IMR-90 (cell line): ENCODE measurements around the gene STARD8. TPM values are rescaled to one million over a fixed set of nuclear protein-coding genes. Genes with fewer than 3 reads are reported as not detected.

Source experiments
- ATAC-seq: fragments of 200-7000 bp; cut with Tn5 transposase; 2 replicates; pipeline ENCODE4 v1.9.1; 2020; ENCODE audit warnings: low read depth, mild to moderate bottlenecking, moderate library complexity
- BruUV-seq: library from RNA; stranded (reverse); fragments of 400-500 nt; replicated peaks from 2 replicates; lab custom pipeline; 2021; lab: Mats Ljungman, UMichigan
- CTCF ChIA-PET: fragments of 300-600 bp; formaldehyde crosslinking; extraction: SDS; loops from one replicate; lab custom pipeline; 2021; ENCODE audit warnings: antibody characterized with exemption; lab: Yijun Ruan, JAX
- POLR2A ChIA-PET: fragments of 300-600 bp; sonication (Branson Sonifier 250); formaldehyde crosslinking; loops from one replicate; lab custom pipeline; 2022; ENCODE audit warnings: antibody characterized with exemption; ENCODE audit not compliant: unreplicated experiment; lab: Charles Lee
- DNase-seq: peaks from one replicate; pipeline ENCODE4 v3.0.0; 2013
- H2AFZ ChIP-seq: replicated peaks from 2 replicates; pipeline ENCODE3; 2013; ENCODE audit warnings: low read length, mild to moderate bottlenecking; ENCODE audit not compliant: poor library complexity
- H2AK5ac ChIP-seq: 2 replicates; pipeline ENCODE4 v1.6.1; 2013; ENCODE audit warnings: low read depth, low read length, inconsistent platforms
- H2AK9ac ChIP-seq: replicated peaks from 2 replicates; pipeline ENCODE3; 2013; ENCODE audit warnings: mild to moderate bottlenecking, low read depth, low read length, moderate library complexity; ENCODE audit not compliant: poor library complexity
- H2BK120ac ChIP-seq: 2 replicates; pipeline ENCODE4 v1.6.1; 2013; ENCODE audit warnings: low read depth, low read length, inconsistent platforms
- H2BK15ac ChIP-seq: 3 replicates; pipeline ENCODE4 v1.6.1; 2013; ENCODE audit warnings: low read depth, low read length, inconsistent platforms
- H2BK20ac ChIP-seq: 2 replicates; pipeline ENCODE4 v1.6.1; 2013; ENCODE audit warnings: low read depth, mild to moderate bottlenecking, inconsistent platforms, low read length, moderate library complexity
- H2BK5ac ChIP-seq: 2 replicates; pipeline ENCODE4 v1.6.1; 2013; ENCODE audit warnings: mild to moderate bottlenecking, low read depth, low read length, inconsistent platforms; ENCODE audit not compliant: poor library complexity, severe bottlenecking
- H3K14ac ChIP-seq: replicated peaks from 2 replicates; pipeline ENCODE4 v1.6.1; 2013; ENCODE audit warnings: low read depth, low read length, inconsistent platforms
- H3K18ac ChIP-seq: 2 replicates; pipeline ENCODE4 v1.6.1; 2013; ENCODE audit warnings: low read depth, low read length, control low read depth
- H3K23ac ChIP-seq: 2 replicates; pipeline ENCODE4 v1.6.1; 2013; ENCODE audit warnings: low read depth, low read length, inconsistent platforms
- H3K27ac ChIP-seq: 2 replicates; pipeline ENCODE4 v1.5.1; 2013; ENCODE audit warnings: mild to moderate bottlenecking, control low read depth, low read length; ENCODE audit not compliant: insufficient read depth
- H3K27me3 ChIP-seq: 2 replicates; pipeline ENCODE4 v1.6.1; 2013; ENCODE audit warnings: low read length; ENCODE audit not compliant: control insufficient read depth, insufficient read depth
- H3K36me3 ChIP-seq: 2 replicates; pipeline ENCODE4 v1.6.1; 2013; ENCODE audit warnings: low read length, mixed read lengths; ENCODE audit not compliant: control insufficient read depth, insufficient read depth
- H3K4ac ChIP-seq: 2 replicates; pipeline ENCODE4 v1.6.1; 2013; ENCODE audit warnings: low read depth, low read length, inconsistent platforms
- H3K4me1 ChIP-seq: 2 replicates; pipeline ENCODE4 v1.6.1; 2013; ENCODE audit warnings: low read length, mixed read lengths; ENCODE audit not compliant: control insufficient read depth, insufficient read depth
- H3K4me2 ChIP-seq: 2 replicates; pipeline ENCODE4 v1.6.1; 2013; ENCODE audit warnings: low read depth, mild to moderate bottlenecking, control low read depth, low read length, moderate library complexity
- H3K4me3 ChIP-seq: 2 replicates; pipeline ENCODE4 v1.5.1; 2013; ENCODE audit warnings: low read depth, mild to moderate bottlenecking, control low read depth, low read length, moderate library complexity; ENCODE audit not compliant: insufficient read depth
- H3K56ac ChIP-seq: 2 replicates; pipeline ENCODE4 v1.6.1; 2013; ENCODE audit warnings: low read length, inconsistent platforms; ENCODE audit not compliant: insufficient read depth; ENCODE audit errors: extremely low read depth
- H3K79me1 ChIP-seq, 2 experiments: 2 replicates each; pipeline ENCODE4 v1.6.1; 2013; ENCODE audit warnings: low read length in 2 of 2, inconsistent platforms in 1 of 2, low read depth in 1 of 2
- H3K9ac ChIP-seq: 2 replicates; pipeline ENCODE4 v1.6.1; 2013; ENCODE audit warnings: low read depth, low read length, control low read depth
- H3K9me1 ChIP-seq: 2 replicates; pipeline ENCODE4 v1.6.1; 2013; ENCODE audit warnings: low read length, inconsistent platforms; ENCODE audit not compliant: insufficient read depth
- H3K9me3 ChIP-seq: 2 replicates; pipeline ENCODE4 v1.6.1; 2013; ENCODE audit warnings: low read length; ENCODE audit not compliant: control insufficient read depth, insufficient read depth
- H4K20me1 ChIP-seq: 2 replicates; pipeline ENCODE4 v1.6.1; 2013; ENCODE audit warnings: low read length, inconsistent platforms; ENCODE audit not compliant: insufficient read depth
- H4K5ac ChIP-seq: 2 replicates; pipeline ENCODE4 v1.6.1; 2013; ENCODE audit warnings: mild to moderate bottlenecking, low read depth, low read length, control low read depth
- H4K8ac ChIP-seq, 2 experiments: 2 replicates each; pipeline ENCODE4 v1.6.1; 2013; ENCODE audit warnings: low read depth in 2 of 2, low read length in 2 of 2, control low read depth in 1 of 2, inconsistent platforms in 1 of 2
- H4K91ac ChIP-seq: 2 replicates; pipeline ENCODE4 v1.6.1; 2013; ENCODE audit warnings: low read depth, low read length, inconsistent platforms; ENCODE audit not compliant: insufficient read depth
- BHLHE40 ChIP-seq: fragments of 150-350 bp; IDR thresholded peaks from 2 replicates; pipeline ENCODE4 v1.6.1; 2016; ENCODE audit warnings: mild to moderate bottlenecking, low read depth, low read length
- CHD1 ChIP-seq: IDR thresholded peaks from 2 replicates; pipeline ENCODE4 v1.6.1; 2012; ENCODE audit warnings: low read depth, low read length, improper control_type of control experiment
- FOS ChIP-seq: fragments of 150-350 bp; IDR thresholded peaks from 2 replicates; pipeline ENCODE4 v1.6.1; 2016; ENCODE audit warnings: low read depth, low read length
- MAFK ChIP-seq: IDR thresholded peaks from 2 replicates; pipeline ENCODE4 v1.6.1; 2012; ENCODE audit warnings: low read depth, low read length, improper control_type of control experiment
- MAZ ChIP-seq: IDR thresholded peaks from 2 replicates; pipeline ENCODE4 v1.6.1; 2012; ENCODE audit warnings: low read depth, mild to moderate bottlenecking, low read length, improper control_type of control experiment, moderate library complexity, borderline replicate concordance
- MXI1 ChIP-seq: IDR thresholded peaks from 2 replicates; pipeline ENCODE4 v1.6.1; 2012; ENCODE audit warnings: low read depth, mild to moderate bottlenecking, low read length, moderate library complexity, borderline replicate concordance
- RAD21 ChIP-seq: IDR thresholded peaks from 2 replicates; pipeline ENCODE4 v1.6.1; 2012; ENCODE audit warnings: low read length, improper control_type of control experiment
- RCOR1 ChIP-seq: IDR thresholded peaks from 2 replicates; pipeline ENCODE4 v1.6.1; 2012; ENCODE audit warnings: mild to moderate bottlenecking, low read length, improper control_type of control experiment; ENCODE audit not compliant: insufficient replicate concordance
- RFX5 ChIP-seq: IDR thresholded peaks from 2 replicates; pipeline ENCODE4 v1.8.0; 2012; ENCODE audit warnings: low read depth, mild to moderate bottlenecking, low read length, moderate library complexity
- SMC3 ChIP-seq: fragments of 150-350 bp; IDR thresholded peaks from 2 replicates; pipeline ENCODE4 v1.6.1; 2016; ENCODE audit warnings: low read depth, mild to moderate bottlenecking, antibody characterized with exemption, low read length, moderate library complexity
- WGBS, 2 experiments: methylation state at CpG; one replicate each; pipeline versions ENCODE4 v1.1.5 to v1.1.7; 2013; ENCODE audit warnings: missing lambda C conversion rate in 2 of 2; ENCODE audit not compliant: insufficient read length in 1 of 2; ENCODE audit errors: extremely low coverage in 2 of 2; 5-methylcytosine and 5-hydroxymethylcytosine counted together
- dilution Hi-C: fragments of 300-500 bp; cut with HindIII; formaldehyde crosslinking; loops from one replicate; pipeline ENCODE4 v1.14.3; 2018; ENCODE audit warnings: low sequenced_read_pairs; ENCODE audit not compliant: unreplicated experiment
- in situ Hi-C: fragments of 300-500 bp; cut with MboI; formaldehyde crosslinking; loops from 3 replicates; pipeline ENCODE4 v1.14.3; 2019; ENCODE audit warnings: low sequenced_read_pairs, inconsistent platforms, mixed read lengths
- intact Hi-C: fragments of 100-400 bp; cut with micrococcal nuclease; formaldehyde crosslinking; loops from 2 replicates; pipeline ENCODE4 v1.10.0; 2022
- polyA plus RNA-seq, 3 experiments: library from polyadenylated mRNA; depleted of rRNA; stranded (reverse); fragments of >200 nt; gene quantifications; 2 replicates each; pipeline ENCODE4 v1.2.3, GENCODE V29; 2012; ENCODE audit warnings: low replicate concordance in 1 of 3
- total RNA-seq: library from RNA; depleted of rRNA; stranded (reverse); fragments of >200 nt; gene quantifications from 2 replicates; pipeline ENCODE4 v1.2.3, GENCODE V29; 2012
- TF ChIP-seq, protein P1 (sequence below): fragments of 150-350 bp; IDR thresholded peaks from 2 replicates; pipeline ENCODE4 v1.6.1; 2016; ENCODE audit warnings: low read depth, mild to moderate bottlenecking, low read length, moderate library complexity, borderline replicate concordance
- TF ChIP-seq, protein P2 (sequence below): conservative IDR thresholded peaks from 2 replicates; pipeline ENCODE4 v1.5.1; 2012; ENCODE audit warnings: mild to moderate bottlenecking, low read depth, low read length, improper control_type of control experiment

Gene STARD8
- total and polyA plus RNA-seq, 2 of the 4 experiments (the other 2 are of a cell fraction) = 1.6 to 2.3 TPM

DNA sequence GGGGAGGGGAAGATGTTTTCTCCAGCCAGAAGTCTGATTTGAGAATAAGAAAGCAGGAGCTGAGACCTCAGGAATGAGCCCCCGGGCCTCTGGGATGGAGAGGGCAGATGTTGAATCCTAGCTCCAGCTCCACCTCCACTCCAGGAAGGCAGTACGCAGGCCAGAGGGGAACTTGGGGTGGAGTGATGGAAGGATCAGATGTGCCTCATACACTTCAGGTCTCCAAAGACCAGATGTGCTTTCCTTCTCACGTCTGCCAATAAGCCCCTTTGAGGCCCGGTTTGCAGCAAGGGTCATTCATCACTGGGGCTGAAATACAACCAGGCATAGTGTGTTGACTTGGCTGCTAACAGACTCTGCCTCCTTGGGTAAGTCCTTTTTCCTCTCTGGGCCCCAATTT lies 28.1 kb downstream of the STARD8 start:
- no peaks in the 10 kb centered on the region for H3K9me3 ChIP-seq
- no peak overlapping the region for H2BK5ac ChIP-seq
- H3K4me2 ChIP-seq = no peak overlapping the region
- dilution Hi-C loops = no loop called here
- H3K9me1 ChIP-seq = no peaks in the 10 kb centered on the region
- H2AFZ ChIP-seq = no peak overlapping the region
- H2AK9ac ChIP-seq = no peak overlapping the region
- H4K91ac ChIP-seq = no peak overlapping the region
- ChIA-PET CTCF (no interaction called here), POLR2A (no interaction called here)
- H3K4ac ChIP-seq = no peak overlapping the region
- H3K18ac ChIP-seq = no peak overlapping the region
- H3K27me3 ChIP-seq = peaks cover 18% of the 10 kb centered on the region; the same call in 1 of the 2 replicates
- in situ Hi-C loops = no loop called here
- no peak for ATAC-seq
- no peaks in the 10 kb centered on the region for H3K4me1 ChIP-seq
- no peak overlapping the region for H3K14ac ChIP-seq
- TF ChIP-seq, protein P1, sequence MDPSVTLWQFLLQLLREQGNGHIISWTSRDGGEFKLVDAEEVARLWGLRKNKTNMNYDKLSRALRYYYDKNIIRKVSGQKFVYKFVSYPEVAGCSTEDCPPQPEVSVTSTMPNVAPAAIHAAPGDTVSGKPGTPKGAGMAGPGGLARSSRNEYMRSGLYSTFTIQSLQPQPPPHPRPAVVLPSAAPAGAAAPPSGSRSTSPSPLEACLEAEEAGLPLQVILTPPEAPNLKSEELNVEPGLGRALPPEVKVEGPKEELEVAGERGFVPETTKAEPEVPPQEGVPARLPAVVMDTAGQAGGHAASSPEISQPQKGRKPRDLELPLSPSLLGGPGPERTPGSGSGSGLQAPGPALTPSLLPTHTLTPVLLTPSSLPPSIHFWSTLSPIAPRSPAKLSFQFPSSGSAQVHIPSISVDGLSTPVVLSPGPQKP = no peak
- TF ChIP-seq RAD21 = no peak
- no peak for TF ChIP-seq MAFK
- TF ChIP-seq SMC3 = no peak
- TF ChIP-seq MAZ = no peak
- no peak for TF ChIP-seq FOS
- TF ChIP-seq, protein P2, sequence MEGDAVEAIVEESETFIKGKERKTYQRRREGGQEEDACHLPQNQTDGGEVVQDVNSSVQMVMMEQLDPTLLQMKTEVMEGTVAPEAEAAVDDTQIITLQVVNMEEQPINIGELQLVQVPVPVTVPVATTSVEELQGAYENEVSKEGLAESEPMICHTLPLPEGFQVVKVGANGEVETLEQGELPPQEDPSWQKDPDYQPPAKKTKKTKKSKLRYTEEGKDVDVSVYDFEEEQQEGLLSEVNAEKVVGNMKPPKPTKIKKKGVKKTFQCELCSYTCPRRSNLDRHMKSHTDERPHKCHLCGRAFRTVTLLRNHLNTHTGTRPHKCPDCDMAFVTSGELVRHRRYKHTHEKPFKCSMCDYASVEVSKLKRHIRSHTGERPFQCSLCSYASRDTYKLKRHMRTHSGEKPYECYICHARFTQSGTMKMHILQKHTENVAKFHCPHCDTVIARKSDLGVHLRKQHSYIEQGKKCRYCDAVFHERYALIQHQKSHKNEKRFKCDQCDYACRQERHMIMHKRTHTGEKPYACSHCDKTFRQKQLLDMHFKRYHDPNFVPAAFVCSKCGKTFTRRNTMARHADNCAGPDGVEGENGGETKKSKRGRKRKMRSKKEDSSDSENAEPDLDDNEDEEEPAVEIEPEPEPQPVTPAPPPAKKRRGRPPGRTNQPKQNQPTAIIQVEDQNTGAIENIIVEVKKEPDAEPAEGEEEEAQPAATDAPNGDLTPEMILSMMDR = no peak
- TF ChIP-seq RCOR1 = no peak
- TF ChIP-seq RFX5 = no peak
- no peak for TF ChIP-seq BHLHE40
- TF ChIP-seq CHD1 = no peak
- no peak for TF ChIP-seq MXI1
- no peak overlapping the region for H2BK120ac ChIP-seq
- no peak overlapping the region for H2BK15ac ChIP-seq
- no peak overlapping the region for H3K56ac ChIP-seq
- H3K27ac ChIP-seq = no peak overlapping the region
- intact Hi-C loops = no loop called here
- H3K36me3 ChIP-seq = no peaks in the 10 kb centered on the region
- no peak for DNase-seq
- H3K9ac ChIP-seq = no peak overlapping the region
- no peak overlapping the region for H2AK5ac ChIP-seq
- no peak overlapping the region for H2BK20ac ChIP-seq
- no peaks in the 10 kb centered on the region for H4K20me1 ChIP-seq
- H4K8ac ChIP-seq = no peak overlapping the region
- H3K23ac ChIP-seq = no peak overlapping the region
- no peak overlapping the region for H4K5ac ChIP-seq
- no peaks in the 10 kb centered on the region for H3K79me1 ChIP-seq
- no TSS peak for BruUV-seq
- H3K4me3 ChIP-seq = no peak overlapping the region
- no CpG with 5 or more reads among the region's 4 CpGs for WGBS, 2 experiments
